B cell (primary cell): ENCODE results near the gene CLN5. TPM values are rescaled to one million over a fixed set of nuclear protein-coding genes. Genes with fewer than 3 reads are reported as not detected.

ENCODE experiments used
- ATAC-seq: fragments of 200-7000 bp; cut with Tn5 transposase; one replicate; pipeline ENCODE4 v1.10.0; 2021; ENCODE audit warnings: low read depth, mild to moderate bottlenecking, moderate number of reproducible peaks, moderate library complexity
- CTCF ChIA-PET: fragments of 350-600 bp; sonication (Branson Sonifier 250); formaldehyde crosslinking; loops from one replicate; lab custom pipeline; 2021; ENCODE audit warnings: antibody characterized with exemption, inconsistent platforms; lab: Charles Lee
- POLR2A ChIA-PET: fragments of 350-600 bp; sonication (Branson Sonifier 250); formaldehyde crosslinking; loops from one replicate; lab custom pipeline; 2021; ENCODE audit warnings: antibody characterized with exemption; lab: Charles Lee
- DNase-seq: peaks from one replicate; pipeline ENCODE4 v3.0.0; 2013
- H2AFZ ChIP-seq: 2 replicates; pipeline ENCODE4 v1.6.1; 2012; ENCODE audit warnings: mild to moderate bottlenecking, low read depth, low read length; ENCODE audit not compliant: insufficient read depth, poor library complexity, severe bottlenecking
- H3K27ac ChIP-seq, 2 donors: 1 replicate in 1 of 2; 2 replicates in 1 of 2; pipeline ENCODE4 v1.5.1; 2012 to 2013; ENCODE audit warnings: low read length in 2 of 2, mild to moderate bottlenecking in 2 of 2, moderate library complexity in 1 of 2
- H3K27me3 ChIP-seq, 4 experiments: fragments of 200-600 bp in 1 of 4; sonication (generic) in 1 of 4; replicated peaks in 1 of 4; 1 replicate in 2 of 4; 2 replicates in 2 of 4; pipeline versions ENCODE4 v1.6.1 to v1.7.0; 2013 to 2016; ENCODE audit warnings: low read length in 3 of 4, mild to moderate bottlenecking in 2 of 4, mixed read lengths in 1 of 4, moderate library complexity in 1 of 4; ENCODE audit not compliant: insufficient read depth in 4 of 4, control insufficient read depth in 3 of 4; ENCODE audit errors: control extremely low read depth in 1 of 4
- H3K36me3 ChIP-seq, 2 experiments: replicated peaks in 1 of 2; 1 replicate in 1 of 2; 2 replicates in 1 of 2; pipeline versions ENCODE4 v1.6.1 to v1.7.1; 2013; ENCODE audit warnings: low read length in 1 of 2; ENCODE audit not compliant: insufficient read depth in 2 of 2, control insufficient read depth in 1 of 2; ENCODE audit errors: control extremely low read depth in 1 of 2, extremely low read depth in 1 of 2
- H3K4me1 ChIP-seq, 2 donors: fragments of 200-600 bp in 1 of 2; sonication (generic) in 1 of 2; 1 replicate in 1 of 2; 2 replicates in 1 of 2; pipeline versions ENCODE4 v1.5.1 to v1.6.1; 2013 to 2017; ENCODE audit warnings: low read length in 2 of 2; ENCODE audit not compliant: control insufficient read depth in 2 of 2, insufficient read depth in 2 of 2
- H3K4me2 ChIP-seq: replicated peaks from 2 replicates; pipeline ENCODE3; 2012; ENCODE audit warnings: mild to moderate bottlenecking, low read depth, low read length; ENCODE audit not compliant: poor library complexity, severe bottlenecking
- H3K4me3 ChIP-seq, 5 experiments: fragments of 200-600 bp in 1 of 5; sonication (generic) in 1 of 5; 1 replicate in 3 of 5; 2 replicates in 2 of 5; pipeline versions ENCODE4 v1.5.1 to v1.7.0; 2011 to 2016; ENCODE audit warnings: low read length in 4 of 5, mild to moderate bottlenecking in 4 of 5, low read depth in 2 of 5, control low read depth in 1 of 5, moderate library complexity in 1 of 5; ENCODE audit not compliant: insufficient read depth in 1 of 5; ENCODE audit errors: control extremely low read depth in 1 of 5, extremely low read depth in 1 of 5
- H3K79me2 ChIP-seq: fragments of 200-600 bp; sonication (generic); one replicate; pipeline ENCODE4 v1.6.0; 2016; ENCODE audit warnings: low read length; ENCODE audit not compliant: control insufficient read depth, insufficient read depth
- H3K9ac ChIP-seq: fragments of 200-600 bp; sonication (generic); 2 replicates; pipeline ENCODE4 v1.6.1; 2017; ENCODE audit warnings: mild to moderate bottlenecking, low read length, moderate library complexity
- H3K9me3 ChIP-seq, 3 donors: one replicate each; pipeline versions ENCODE4 v1.6.1 to v1.7.1; 2013; ENCODE audit warnings: low read length in 2 of 3; ENCODE audit not compliant: control insufficient read depth in 2 of 3, insufficient read depth in 1 of 3; ENCODE audit errors: control extremely low read depth in 1 of 3
- H4K20me1 ChIP-seq: 2 replicates; pipeline ENCODE4 v1.6.0; 2012; ENCODE audit warnings: mild to moderate bottlenecking, low read length; ENCODE audit not compliant: insufficient read depth, control insufficient read depth, poor library complexity, severe bottlenecking
- H3K27ac Mint-ChIP-seq: one replicate; pipeline ENCODE4 v1.8.0; 2021; ENCODE audit warnings: mixed read lengths
- H3K27me3 Mint-ChIP-seq: one replicate; pipeline ENCODE4 v1.8.0; 2021; ENCODE audit warnings: mixed read lengths
- H3K4me1 Mint-ChIP-seq: one replicate; pipeline ENCODE4 v1.8.0; 2021; ENCODE audit warnings: mixed read lengths
- H3K4me3 Mint-ChIP-seq: one replicate; pipeline ENCODE4 v1.8.0; 2021; ENCODE audit warnings: mixed read lengths
- H3K9me3 Mint-ChIP-seq: one replicate; pipeline ENCODE4 v1.8.0; 2022; ENCODE audit warnings: mixed read lengths; ENCODE audit not compliant: insufficient read depth
- CTCF ChIP-seq: fragments of 200-600 bp; IDR thresholded peaks from one replicate; pipeline ENCODE4 v1.8.0; 2022; ENCODE audit warnings: antibody characterized with exemption, mild to moderate bottlenecking
- EZH2 ChIP-seq: IDR thresholded peaks from 2 replicates; pipeline ENCODE4 v1.6.1; 2012; ENCODE audit warnings: borderline replicate concordance, low read depth, mild to moderate bottlenecking, moderate library complexity, low read length; ENCODE audit not compliant: insufficient read depth, poor library complexity, severe bottlenecking
- WGBS: methylation state at CpG from one replicate; pipeline ENCODE4 v1.1.5; 2013; ENCODE audit warnings: missing lambda C conversion rate; ENCODE audit not compliant: insufficient coverage; 5-methylcytosine and 5-hydroxymethylcytosine counted together
- intact Hi-C: fragments of 100-400 bp; cut with micrococcal nuclease; formaldehyde crosslinking; loops from one replicate; pipeline ENCODE4 v1.10.0; 2022
- polyA plus RNA-seq: library from polyadenylated mRNA; depleted of rRNA; stranded (reverse); fragments of >200 nt; gene quantifications from 2 replicates; pipeline ENCODE4 v1.2.3, GENCODE V29; 2012
- total RNA-seq, 2 donors: library from RNA; stranded (reverse); fragments of 120-200 nt in 1 of 2; gene quantifications; 1 replicate in 1 of 2; 2 replicates in 1 of 2; pipeline versions ENCODE4 v1.2.3 to v1.2.4, GENCODE V29; 2013 to 2022

Gene CLN5
- total and polyA plus RNA-seq, 2 donors (not counting 1 experiment from before 2014, with no cell fraction given): 11.9 to 36.9 TPM

GRCh38 chr13:76976929-76977328, 15.0 kb upstream of the CLN5 start:
- no peak overlapping the region for H3K27ac Mint-ChIP-seq
- ATAC-seq: no peak
- POLR2A ChIA-PET: no interaction called here

More at GRCh38 chr13:76976929-76977328, 15.0 kb upstream of the CLN5 start:
- Mint-ChIP-seq H3K9me3 (no peaks in the 10 kb centered on the region), H3K4me3 (no peak overlapping the region), H3K4me1 (peaks cover 4% of the 10 kb centered on the region), H3K27me3 (peaks cover 56% of the 10 kb centered on the region)
- WGBS: 79% methylated on average over 5 of the region's 5 CpGs
- Histone ChIP-seq H3K9ac (no peak overlapping the region), H3K27me3 (peaks cover 0 to 25% (median 13%) of the 10 kb centered on the region in 4 experiments), H3K27ac (no peak overlapping the region), H4K20me1 (no peaks in the 10 kb centered on the region), H3K4me3 (no peak overlapping the region), H3K4me1 (peaks cover 0 to 7% of the 10 kb centered on the region in 2 donors), H3K36me3 (no peaks in the 10 kb centered on the region), H3K79me2 (no peaks in the 10 kb centered on the region), H3K4me2 (no peak overlapping the region), H2AFZ (no peak overlapping the region), H3K9me3 (no peaks in the 10 kb centered on the region)
- no peak for DNase-seq
- TF ChIP-seq EZH2 (no peak), CTCF (no peak)
- CTCF ChIA-PET: interaction anchor here (1.1 kb wide), 1 partner anchor 1099 kb away, joined by 4 read pairs; no protein-coding TSS in a partner anchor
- intact Hi-C loops: no loop called here
